HEK293T (cell line): ENCODE measurements around the gene USP15.
"Not testable (repeated sequence)": the region's sequence is repeated elsewhere in the genome, so short reads cannot be mapped to it uniquely, and the experiment has no call there.

Source experiments
- ARNT ChIP-seq: fragments of 450-650 bp; IDR thresholded peaks from 2 replicates; pipeline ENCODE4 v1.6.1; 2017; ENCODE audit warnings: mild to moderate bottlenecking
- CTBP1 ChIP-seq: fragments of 450-650 bp; IDR thresholded peaks from 2 replicates; pipeline ENCODE4 v1.6.1; 2016; ENCODE audit warnings: borderline replicate concordance
- ELF4 ChIP-seq: fragments of 450-650 bp; IDR thresholded peaks from 2 replicates; pipeline ENCODE4 v1.6.1; 2017; ENCODE audit warnings: antibody characterized with exemption
- FOXA1 ChIP-seq: fragments of 450-650 bp; IDR thresholded peaks from 2 replicates; pipeline ENCODE4 v1.6.1; 2016; ENCODE audit warnings: mild to moderate bottlenecking
- FOXK2 ChIP-seq: fragments of 450-650 bp; IDR thresholded peaks from 2 replicates; pipeline ENCODE4 v1.6.1; 2016; ENCODE audit warnings: mild to moderate bottlenecking
- HDGF ChIP-seq: fragments of 450-650 bp; IDR thresholded peaks from 2 replicates; pipeline ENCODE4 v1.6.1; 2017; ENCODE audit warnings: antibody characterized with exemption, borderline replicate concordance
- L3MBTL2 ChIP-seq: fragments of 450-650 bp; conservative IDR thresholded peaks from 2 replicates; pipeline ENCODE4 v1.6.1; 2016; ENCODE audit warnings: mild to moderate bottlenecking
- LEF1 ChIP-seq: fragments of 450-650 bp; IDR thresholded peaks from 2 replicates; pipeline ENCODE4 v1.6.1; 2017; ENCODE audit warnings: mild to moderate bottlenecking, borderline replicate concordance
- NFRKB ChIP-seq: fragments of 450-650 bp; IDR thresholded peaks from 2 replicates; pipeline ENCODE4 v1.6.1; 2016; ENCODE audit warnings: mild to moderate bottlenecking, moderate library complexity
- PKNOX1 ChIP-seq: fragments of 450-650 bp; IDR thresholded peaks from 2 replicates; pipeline ENCODE4 v1.6.1; 2016
- SP1 ChIP-seq: fragments of 450-650 bp; IDR thresholded peaks from 2 replicates; pipeline ENCODE4 v1.6.1; 2017
- SUZ12 ChIP-seq: fragments of 450-650 bp; IDR thresholded peaks from 2 replicates; pipeline ENCODE4 v1.6.1; 2016; ENCODE audit warnings: mild to moderate bottlenecking
- TARDBP ChIP-seq: fragments of 450-650 bp; IDR thresholded peaks from 2 replicates; pipeline ENCODE4 v1.6.1; 2016
- ZNF384 ChIP-seq: fragments of 450-650 bp; IDR thresholded peaks from 2 replicates; pipeline ENCODE4 v1.6.1; 2016

GRCh38 chr12:62342614-62343303 is 82.6 kb downstream of the USP15 start:
- not testable (repeated sequence) for TF ChIP-seq SP1, HDGF, FOXK2, FOXA1, CTBP1, ELF4, SUZ12, NFRKB, ZNF384, TARDBP, PKNOX1, ARNT, L3MBTL2, LEF1
